ENCODE measurements around the gene SLC24A3.

DNA sequence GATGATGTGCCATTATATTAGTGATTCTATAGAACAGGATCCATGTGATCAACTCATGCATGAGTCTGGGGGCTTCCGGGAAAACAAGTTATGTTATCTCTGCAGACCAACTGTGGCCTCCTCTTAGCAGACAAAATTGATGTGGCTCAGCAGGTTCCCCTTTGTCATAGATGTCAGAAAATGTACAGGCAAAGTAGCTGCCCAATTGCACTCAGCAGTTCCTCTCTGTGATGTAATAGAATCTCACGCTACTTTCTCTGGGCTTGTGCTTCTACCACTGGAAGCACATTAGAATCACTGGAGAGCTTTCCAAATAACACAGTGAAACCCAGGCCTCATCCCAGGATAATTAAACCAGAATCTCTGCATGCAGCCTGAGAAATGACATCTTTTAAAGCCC, 253.1 kb downstream of the SLC24A3 start:
- TF ChIP-seq CTCF (IDR thresholded peaks at IDR 0.05) = no peak
- no peak for TF ChIP-seq ZFX (IDR thresholded peaks at IDR 0.05; ENCODE audit: borderline replicate concordance)
